ENCODE results near the gene CYP4A22.
A peak's percentile ranks its signal among the peaks of the same experiment; 100 is the strongest.
"Not testable (repeated sequence)": the region's sequence is repeated elsewhere in the genome, so short reads cannot be mapped to it uniquely, and the experiment has no call there.

CYP4A22 gene, protein sequence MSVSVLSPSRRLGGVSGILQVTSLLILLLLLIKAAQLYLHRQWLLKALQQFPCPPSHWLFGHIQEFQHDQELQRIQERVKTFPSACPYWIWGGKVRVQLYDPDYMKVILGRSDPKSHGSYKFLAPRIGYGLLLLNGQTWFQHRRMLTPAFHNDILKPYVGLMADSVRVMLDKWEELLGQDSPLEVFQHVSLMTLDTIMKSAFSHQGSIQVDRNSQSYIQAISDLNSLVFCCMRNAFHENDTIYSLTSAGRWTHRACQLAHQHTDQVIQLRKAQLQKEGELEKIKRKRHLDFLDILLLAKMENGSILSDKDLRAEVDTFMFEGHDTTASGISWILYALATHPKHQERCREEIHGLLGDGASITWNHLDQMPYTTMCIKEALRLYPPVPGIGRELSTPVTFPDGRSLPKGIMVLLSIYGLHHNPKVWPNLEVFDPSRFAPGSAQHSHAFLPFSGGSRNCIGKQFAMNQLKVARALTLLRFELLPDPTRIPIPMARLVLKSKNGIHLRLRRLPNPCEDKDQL

DNA sequence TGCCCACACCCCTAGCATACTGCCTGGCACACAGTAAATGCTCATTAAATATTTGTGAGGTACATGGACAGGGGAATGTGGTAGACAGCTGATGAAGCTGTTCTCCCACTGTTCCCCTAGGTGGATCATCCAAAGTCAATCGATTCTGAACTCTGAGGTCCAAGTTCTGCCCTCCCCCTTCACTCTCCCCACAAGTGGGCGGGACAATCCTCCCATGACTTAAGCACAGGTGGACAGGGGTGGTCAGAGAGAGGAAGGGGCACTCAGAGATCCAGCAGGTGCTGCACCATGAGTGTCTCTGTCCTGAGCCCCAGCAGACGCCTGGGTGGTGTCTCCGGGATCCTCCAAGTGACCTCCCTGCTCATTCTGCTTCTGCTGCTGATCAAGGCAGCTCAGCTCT, at the start of gene CYP4A22:
Gene CYP4A22 (plus strand): TSS at position 244 of the 400 bp plus-strand sequence. CDS start 45 bp downstream, at position 289.
- no peak for DNase-seq

DNA sequence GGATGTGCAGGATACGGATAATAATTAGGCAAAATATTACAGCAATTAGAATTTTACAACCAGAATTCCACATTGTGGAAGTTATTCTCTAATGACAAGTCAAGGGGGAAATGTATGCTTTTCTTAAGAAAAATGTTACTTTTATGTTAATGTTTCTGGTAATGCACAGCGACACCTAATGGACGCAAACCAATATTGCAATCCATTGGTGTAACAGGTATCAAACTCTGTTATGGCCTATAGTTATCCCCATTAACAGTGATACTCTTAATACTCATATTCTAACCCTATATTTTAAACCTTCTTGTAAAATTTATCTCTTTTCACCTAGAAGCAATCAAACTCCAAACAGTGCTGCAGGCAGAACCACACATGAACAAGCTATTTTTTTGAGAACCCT, 47.9 kb upstream of the CYP4A22 start:
- DNase-seq = peak; percentile 35

DNA sequence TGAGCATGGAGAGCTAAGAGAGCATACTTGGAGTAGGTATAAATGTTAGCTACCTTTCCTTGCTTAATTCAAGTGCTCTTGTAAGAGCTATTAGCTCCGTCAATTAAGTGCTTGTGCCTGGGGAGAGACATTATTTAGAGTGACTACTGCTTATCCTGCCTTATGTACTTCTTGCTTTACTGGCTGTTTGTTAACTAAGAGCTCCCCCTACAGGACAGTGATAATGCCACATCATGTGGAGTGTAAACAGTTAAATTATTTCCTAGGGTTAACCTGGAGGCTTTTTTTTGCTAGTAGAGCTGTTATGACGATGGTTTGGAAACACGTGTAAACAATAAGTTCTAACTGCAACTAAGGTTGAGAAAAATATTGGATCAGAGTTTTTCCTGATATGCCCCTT, 45.8 kb upstream of the CYP4A22 start:
- not testable (repeated sequence) for DNase-seq

DNA sequence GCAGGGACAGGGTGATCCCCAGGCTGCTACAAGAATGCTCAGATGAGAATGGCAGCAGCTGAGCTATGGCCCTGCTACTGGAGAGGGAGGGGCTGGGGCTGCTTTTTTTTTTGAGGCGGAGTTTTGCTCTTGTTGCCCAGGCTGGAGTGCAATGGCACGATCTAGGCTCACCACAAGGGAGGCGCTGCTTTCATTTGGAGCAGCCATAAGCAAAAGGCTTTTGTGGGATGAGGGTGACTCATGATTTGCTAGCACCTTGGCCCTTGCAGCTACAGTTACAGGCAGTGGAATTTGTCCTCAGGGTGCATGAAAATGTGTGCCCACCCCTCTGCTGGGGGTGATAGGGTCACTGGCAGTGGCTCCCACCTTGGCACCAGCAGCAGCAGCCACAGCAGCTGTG, 32.4 kb upstream of the CYP4A22 start:
- DNase-seq = no peak

DNA sequence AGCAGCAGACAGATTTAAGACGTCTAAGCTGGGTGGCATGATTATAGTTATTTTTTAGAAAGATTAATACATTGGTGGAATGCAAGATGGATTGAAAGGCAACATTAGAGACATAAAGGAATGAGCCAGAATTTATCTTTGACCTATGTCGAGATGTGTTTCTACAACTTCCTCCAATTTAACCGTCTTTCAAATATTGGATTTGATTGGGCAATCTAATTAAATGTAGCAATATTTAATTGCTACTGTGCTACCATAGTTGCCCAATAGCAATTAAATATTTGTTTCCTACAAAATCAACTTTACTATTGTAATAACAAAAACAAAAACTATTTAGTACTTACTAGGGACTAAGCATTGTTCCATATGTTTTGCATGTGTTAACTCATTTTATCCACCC, 30.4 kb upstream of the CYP4A22 start:
- DNase-seq = no peak

DNA sequence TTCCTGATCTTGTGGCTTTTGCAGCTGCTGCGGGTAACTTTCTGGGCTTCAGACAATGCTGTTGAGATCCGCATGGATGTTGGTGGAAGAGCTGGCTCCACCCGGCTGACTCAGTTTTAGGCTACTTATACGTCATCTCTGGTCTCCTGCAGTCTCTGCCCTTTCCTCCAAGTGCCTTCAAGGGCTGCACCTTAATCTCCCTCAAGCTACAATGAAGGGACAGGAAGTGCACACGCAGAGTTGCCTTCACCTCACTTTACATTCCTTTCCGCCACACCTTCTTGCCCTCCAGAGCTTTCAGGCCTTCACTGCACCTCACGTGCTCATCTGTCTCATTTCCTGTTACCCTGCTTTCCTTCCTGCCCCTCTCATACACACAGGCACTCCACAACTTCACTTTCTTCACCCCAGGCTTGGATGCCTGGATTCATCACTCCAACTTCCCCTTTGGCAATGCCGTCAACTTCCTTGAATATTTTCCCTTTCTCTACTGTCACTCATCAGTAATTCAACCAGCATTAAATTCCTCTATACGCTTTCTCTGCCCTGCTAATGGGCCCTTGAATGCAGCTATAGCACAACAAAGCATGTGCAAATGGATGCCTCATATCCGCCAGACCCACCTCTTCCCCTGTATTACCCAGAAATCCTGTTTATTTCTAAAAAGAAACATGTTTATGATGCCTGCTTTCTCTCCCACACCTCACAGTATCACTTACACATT, 29.2 kb upstream of the CYP4A22 start:
- not testable (repeated sequence) for DNase-seq

DNA sequence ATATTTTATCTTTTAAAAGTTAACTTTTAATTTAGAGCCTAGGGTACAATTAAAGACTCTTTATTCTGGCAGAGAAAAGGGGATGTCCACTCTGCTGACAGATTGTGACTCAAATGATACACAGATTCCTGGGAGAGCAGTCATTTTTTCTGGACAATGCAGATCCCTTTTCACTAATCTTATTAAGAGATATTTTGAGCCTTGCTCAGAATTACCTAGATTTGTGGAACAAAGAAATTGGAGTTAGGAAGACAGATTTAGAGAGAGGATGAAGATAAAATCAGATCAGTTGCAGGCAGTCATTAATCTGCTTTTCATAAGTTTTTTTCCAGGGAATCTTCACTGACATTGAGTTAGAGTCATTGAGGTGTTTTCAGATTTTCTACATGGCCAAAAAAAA, 27.8 kb upstream of the CYP4A22 start:
- not testable (repeated sequence) for DNase-seq

DNA sequence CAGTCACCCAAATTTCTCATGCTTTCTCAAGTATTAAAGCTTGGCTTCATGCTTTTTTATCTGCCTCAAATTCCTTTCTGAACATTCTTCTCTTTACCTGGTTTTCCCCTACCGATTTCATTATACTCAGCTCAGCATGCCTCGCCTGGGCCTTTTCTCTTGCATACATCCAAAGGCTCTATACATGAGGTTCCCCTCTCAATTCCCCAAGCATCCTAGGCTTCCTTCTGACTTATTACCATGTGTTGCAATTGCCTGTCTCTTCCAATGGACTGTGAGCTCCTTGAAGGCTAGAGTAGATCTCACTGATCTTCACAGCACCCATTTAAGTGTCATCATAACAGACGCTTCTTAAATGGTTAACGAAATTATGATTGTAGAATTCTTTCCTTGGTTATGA, 24.1 kb upstream of the CYP4A22 start:
- no peak for DNase-seq

DNA sequence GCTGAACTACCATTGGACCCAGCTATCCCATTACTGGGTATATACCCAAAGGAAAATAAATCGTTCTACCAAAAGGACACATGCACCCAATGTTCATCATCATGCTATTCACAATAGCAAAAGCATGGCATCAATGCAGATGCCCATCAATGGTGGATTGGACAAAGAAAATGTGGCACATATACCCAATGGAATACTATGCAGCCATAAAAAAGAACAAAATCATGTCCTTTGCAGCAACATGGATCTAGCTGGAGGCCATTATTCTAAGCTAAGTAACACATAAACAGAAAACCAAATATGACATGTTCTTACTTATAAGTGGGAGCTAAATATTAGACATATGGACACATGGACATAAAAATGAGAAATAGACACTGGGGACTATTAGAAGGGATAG, 16.2 kb upstream of the CYP4A22 start:
- not testable (repeated sequence) for DNase-seq

DNA sequence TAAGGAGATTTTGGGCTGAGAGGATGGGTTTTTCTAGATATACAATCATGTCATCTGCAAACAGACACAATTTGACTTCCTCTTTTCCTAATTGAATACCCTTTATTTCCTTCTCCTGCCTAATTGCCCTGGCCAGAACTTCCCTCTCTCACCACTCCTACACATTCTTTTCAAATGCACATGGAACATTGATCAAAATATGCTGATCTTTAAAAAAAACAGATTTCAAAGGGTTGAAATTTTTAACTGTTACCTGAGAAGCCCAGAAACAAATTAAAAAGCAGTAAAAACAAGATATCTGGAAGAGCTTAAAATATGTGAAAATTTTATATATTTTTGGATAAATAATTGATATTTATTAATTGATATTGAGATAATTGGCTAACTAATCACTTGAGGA, 12.4 kb upstream of the CYP4A22 start:
- not testable (repeated sequence) for DNase-seq

DNA sequence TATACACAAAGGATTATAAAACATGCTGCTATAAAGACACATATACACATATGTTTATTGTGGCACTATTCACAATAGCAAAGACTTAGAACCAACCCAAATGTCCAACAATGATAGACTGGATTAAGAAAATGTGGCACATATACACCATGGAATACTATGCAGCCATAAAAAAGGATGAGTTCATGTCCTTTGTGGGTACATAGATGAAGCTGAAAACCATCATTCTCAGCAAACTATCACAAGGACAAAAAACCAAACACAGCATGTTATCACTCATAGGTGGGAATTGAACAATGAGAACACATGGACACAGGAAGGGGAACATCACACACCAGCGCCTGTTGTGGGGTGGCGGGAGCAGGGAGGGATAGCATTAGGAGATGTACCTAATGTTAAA, 10.2 kb upstream of the CYP4A22 start:
- not testable (repeated sequence) for DNase-seq

DNA sequence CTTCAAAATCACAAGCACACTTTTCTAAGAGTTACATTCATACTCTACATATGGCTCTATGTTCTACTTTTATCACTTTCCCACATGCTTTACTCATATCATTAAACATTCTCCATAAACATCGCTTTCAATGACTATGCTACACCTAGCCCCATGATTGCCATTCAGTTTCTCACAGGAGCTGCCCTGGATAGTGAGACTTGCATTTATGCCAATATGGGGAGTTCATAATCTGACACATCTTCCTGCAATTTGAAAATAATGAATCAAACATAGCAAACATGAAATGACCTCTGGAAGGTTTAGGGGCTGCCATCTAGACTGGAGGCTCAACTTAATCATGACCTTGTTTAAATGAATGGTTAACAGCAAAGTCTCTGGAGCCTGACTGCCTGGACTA, 9.0 kb upstream of the CYP4A22 start:
- DNase-seq = no peak

DNA sequence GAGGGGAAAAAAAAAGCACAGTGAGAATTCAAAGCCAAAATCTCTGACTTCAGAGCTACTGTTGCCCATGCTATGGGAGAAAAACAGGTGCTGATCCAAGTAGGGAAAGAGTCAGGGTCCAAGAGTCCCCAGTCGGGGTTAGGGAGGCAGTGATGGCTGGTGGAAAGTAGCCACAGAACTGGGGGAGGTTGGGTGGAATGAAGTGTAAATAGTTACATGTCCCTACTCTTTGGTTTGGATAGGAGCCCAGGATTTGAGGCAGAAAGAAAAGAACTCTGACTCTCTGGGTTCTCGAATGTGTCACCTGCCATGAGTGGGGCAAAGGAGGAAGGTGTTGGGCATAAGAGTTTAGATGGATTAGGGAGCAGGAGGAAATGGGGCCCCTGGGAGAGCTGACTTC, 8.4 kb upstream of the CYP4A22 start:
- DNase-seq = not testable (repeated sequence)

DNA sequence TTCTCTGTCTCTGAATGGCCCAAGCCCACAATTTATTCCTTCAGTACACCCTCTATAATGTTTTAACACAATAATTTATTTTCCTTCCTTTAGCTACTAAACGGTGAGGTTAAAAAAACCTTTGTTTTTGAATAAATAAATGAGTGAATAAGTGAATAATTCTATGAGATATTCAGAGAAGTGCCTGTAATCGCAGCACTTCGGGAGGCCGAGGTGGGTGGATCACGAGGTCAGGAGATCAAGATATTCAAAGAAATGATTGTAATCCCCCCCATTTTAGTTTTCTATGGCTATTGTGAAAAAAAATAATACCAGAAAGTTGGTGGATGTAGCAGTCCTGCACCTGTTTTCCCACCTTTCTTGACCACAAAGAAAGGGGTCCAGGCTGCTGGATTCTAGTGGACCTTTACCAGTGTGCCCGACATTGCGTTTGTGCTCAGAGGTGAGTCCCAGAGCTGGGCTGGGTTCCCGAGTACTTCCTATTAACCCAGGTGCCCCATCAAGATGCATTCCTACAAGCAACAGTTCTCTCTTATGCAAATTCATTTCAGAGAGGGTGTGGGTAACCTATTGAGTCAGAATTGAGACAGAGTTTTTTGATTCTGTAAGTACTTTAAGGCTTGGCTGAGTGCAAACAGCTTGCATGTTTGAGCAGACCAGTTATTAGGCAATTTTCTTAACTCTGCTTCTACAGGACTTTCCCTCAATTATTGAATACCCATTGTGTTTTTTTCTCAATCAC, 7.6 kb upstream of the CYP4A22 start:
- not testable (repeated sequence) for DNase-seq

DNA sequence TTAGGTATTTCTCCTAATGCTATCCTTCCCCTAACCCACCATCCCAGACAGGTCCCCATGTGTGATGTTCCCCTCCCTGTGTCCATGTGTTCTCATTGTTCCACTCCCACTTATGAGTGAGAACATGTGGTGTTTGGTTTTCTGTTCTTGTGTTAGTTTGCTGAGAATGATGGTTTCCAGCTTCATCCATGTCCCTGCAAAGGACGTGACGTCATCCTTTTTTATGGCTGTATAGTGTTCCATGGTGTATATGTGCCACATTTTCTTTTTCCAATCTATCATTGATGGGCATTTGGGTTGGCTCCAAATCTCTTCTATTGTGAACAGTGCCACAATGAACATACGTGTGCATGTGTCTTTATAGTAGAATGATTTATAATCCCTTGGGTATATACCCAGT, 4.6 kb upstream of the CYP4A22 start:
- DNase-seq = not testable (repeated sequence)

DNA sequence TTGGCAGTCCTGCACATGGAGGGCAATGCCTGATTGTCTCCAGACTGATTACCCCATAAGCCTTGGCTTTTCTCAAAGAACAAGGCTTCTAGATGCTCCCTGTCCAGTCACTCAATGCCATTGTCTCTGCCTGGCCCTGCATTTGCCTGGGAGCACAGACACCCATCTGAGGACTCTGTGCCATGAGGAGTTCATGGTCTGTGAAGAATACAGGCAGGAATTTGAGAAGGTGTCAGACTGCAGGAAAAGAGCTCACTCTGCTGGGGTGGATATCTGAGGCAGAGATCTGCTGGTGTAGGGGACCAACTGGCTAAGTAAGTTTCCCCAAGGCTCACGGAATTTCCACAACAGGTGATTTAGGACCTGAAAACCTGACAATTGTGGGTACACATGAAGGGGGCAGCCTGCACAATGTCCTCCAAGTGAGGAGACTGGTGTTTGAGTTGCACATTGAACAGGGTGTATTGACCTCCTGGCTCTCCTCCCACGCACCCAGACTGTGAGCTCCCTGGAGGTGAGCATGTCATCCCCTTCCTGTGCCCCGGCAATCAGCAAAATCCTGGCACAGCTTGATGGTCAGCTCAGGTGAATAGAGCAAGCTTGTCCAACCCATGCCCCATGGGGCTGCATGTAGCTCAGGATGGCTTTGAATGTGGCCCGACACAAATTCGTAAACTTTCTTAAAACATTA, 829 bp downstream of the CYP4A22 start:
- DNase-seq = no peak

DNA sequence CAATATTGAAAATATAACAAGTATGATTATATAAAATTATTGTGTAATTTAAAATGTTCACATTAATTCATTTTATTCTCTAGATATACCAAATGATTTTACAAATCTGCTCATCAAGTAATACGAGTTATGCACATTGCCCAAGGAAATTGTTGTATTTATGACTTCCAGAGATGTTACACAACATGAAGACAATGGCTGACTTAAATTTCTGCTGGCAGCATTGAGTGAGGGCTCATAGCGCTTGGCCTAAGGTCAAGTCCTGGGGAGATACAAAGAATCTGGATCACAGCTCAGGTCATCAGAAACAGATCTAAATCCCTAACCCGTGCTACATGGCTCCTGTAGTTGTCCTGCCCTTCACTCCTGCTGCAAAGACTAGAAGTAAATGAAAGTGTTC, 3.1 kb downstream of the CYP4A22 start:
- DNase-seq = not testable (repeated sequence)

DNA sequence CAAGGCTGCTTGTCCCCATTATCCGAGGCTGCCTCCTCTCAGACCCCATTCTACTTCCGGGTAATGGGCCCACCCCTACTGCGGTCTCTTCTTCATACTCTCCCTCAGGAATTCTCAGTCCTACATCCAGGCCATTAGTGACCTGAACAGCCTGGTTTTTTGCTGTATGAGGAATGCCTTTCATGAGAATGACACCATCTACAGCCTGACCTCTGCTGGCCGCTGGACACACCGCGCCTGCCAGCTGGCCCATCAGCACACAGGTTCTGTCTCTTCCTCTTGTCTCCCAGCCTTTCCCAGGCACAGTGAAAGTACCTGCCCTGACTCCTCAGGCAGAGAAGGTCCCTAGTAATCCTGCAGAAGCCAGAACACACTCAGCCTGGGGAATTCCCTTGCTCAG, 6.4 kb downstream of the CYP4A22 start:
- not testable (repeated sequence) for DNase-seq

DNA sequence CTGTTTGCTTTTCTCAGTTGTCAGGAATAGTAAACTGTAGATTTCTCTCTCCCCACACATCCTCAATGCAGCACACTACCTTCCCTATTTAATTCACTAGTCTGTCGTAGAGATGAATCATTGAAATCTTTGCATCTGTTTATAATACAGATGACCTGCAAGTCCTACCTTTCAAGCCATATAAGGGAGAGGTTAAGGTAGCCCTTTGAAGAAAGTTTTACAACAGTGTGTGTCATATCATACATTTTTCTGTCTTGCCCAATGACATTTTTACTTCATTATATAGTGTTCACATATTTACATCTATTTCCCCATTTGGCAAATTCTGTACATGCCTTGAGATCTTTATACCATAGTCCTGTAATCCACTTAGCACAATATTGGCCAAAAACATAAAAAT, 9.3 kb downstream of the CYP4A22 start:
- not testable (repeated sequence) for DNase-seq

DNA sequence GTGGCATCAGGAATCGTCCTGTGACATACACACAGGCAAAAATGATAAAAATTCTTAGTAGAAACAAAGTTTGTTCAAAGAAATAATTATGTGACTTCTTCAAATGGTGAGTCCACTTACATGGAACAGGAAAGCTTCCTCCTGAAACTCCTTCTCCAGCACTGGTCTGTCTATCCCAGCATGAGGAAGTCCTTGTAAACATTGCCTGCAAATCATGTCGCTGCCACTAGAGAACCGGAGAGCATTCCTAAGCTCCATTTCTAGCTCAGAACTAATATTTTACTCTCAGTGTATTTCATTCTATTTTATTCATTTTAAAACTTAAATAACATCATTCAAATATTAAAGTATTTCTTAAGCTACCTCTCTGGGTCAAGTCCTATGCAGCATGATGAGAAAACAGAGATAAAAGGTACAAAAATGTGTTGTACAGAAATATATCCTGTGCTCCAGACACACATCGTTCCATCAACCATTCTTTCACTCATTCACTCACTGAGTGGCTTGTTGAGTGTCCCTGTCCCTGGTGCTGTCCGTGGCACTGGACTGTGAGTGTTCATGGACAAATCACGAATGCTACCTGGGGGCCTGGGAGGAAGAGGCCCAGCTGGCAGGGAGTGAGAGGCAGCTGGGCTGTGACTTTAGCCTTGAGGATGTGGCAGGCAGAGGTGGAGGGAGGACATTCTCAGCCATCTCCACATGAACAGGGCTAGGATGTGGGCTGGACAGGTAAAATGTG, 10.0 kb downstream of the CYP4A22 start:
- no peak for DNase-seq

DNA sequence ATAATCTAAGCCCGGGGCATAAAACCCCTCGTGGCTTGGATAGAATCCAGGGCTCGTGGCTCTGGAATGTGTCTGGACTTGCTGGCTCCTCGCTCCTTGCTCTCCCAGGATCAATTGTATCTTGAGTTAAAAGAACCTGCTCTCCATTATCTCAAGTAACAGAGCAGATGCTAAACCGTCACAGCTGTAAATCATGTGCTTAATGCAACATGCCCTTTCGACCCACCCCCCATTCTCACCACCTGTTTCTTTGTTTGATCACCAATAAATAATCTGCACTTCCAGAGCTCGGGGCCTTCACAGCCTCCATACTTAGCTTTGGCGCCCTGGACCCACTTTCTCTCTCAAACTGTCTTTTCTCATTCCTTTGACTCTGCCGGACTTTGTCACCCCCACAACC, 11.9 kb downstream of the CYP4A22 start:
- not testable (repeated sequence) for DNase-seq

DNA sequence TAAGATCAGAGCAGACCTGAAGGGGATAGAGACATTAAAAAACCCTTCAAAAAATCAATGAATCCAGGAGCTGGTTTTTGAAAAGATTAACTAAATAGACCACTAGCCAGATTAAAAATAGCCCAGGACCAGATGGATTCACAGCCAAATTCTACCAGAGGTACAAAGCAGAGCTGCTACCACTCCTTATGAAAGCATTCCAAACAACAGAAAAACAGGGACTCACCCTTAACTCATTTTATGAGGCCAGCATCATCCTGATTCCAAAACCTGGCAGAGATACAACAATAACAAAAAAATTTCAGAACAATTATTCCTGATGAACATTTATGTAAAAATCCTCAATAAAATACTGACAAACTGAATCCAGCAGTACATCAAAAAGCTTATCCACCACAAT, 19.2 kb downstream of the CYP4A22 start:
- DNase-seq = not testable (repeated sequence)

Measured in NCI-H1694 (cell line).